ENCODE data around the gene KIF23. TPM values are rescaled to one million over a fixed set of nuclear protein-coding genes. Genes with fewer than 3 reads are reported as not detected.
A peak's percentile ranks its signal among the peaks of the same experiment; 100 is the strongest.

KIF23 gene
- total and polyA plus RNA-seq, 5 donors, result 0.27 to 1.2 (median 0.78) TPM

DNA sequence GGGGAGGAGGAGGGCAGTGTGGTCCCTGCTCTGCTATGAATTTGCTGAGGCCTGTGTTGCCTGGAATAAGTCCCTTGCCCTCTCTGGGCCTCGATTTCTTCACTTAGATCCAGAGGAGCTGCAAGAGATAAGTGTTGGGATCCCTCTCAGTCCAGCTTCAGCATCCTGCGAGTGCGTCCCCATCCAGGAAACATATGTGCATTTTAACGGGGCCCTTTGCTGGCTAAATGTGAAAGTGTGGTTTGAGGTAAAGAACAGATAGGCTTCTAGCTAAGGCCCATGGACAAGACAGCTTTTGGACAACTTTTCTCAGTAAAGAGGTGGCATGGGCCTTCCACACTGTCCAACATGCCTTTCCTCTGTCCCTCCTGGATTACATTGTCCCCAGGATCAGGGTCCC lies 64.9 kb downstream of the KIF23 start:
- H3K4me3 ChIP-seq (ENCODE audit: low read length), result no peak overlapping the region
- H3K4me1 ChIP-seq (ENCODE audit: control insufficient read depth, insufficient read depth, low read length), result no peaks in the 10 kb centered on the region
- WGBS, result 80% methylated on average over 4 of the region's 4 CpGs
- no peak for DNase-seq
- no peak overlapping the region for H3K27ac ChIP-seq (ENCODE audit: low read length)
- no peaks in the 10 kb centered on the region for H3K27me3 ChIP-seq (ENCODE audit: control insufficient read depth, insufficient read depth)
- intact Hi-C loops (cut with DNase I), result loop anchor here in 3 of 4 donors (5.0 to 10.0 kb wide), 3 partner anchors 886 to 1008 kb away; no protein-coding TSS in a partner anchor
- ATAC-seq, result no peak
- H3K9me3 ChIP-seq (ENCODE audit: control insufficient read depth, low read length), result no peaks in the 10 kb centered on the region

DNA sequence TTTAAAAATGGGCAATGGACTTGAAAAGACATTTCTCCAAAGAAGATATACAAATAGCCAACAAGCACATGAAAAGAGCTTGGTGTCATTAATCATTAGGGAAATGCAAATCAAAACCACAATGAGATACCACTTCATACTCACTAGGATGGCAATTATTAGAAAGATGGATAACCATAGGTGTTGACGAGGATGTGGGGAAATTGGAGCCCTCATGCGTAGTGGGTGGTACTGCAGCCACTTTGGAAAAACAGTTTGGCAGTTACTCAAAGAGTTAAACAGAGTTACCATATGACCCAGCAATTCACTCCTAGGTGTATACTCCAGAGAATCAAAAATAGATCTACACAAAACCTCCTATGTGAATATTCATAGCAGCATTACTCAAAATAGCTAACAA lies 65.8 kb downstream of the KIF23 start:
- Histone ChIP-seq H3K27me3 (ENCODE audit: control insufficient read depth, insufficient read depth) (no peaks in the 10 kb centered on the region), H3K4me1 (ENCODE audit: control insufficient read depth, insufficient read depth, low read length) (no peaks in the 10 kb centered on the region), H3K9me3 (ENCODE audit: control insufficient read depth, low read length) (no peaks in the 10 kb centered on the region), H3K27ac (ENCODE audit: low read length) (no peak overlapping the region), H3K4me3 (ENCODE audit: low read length) (no peak overlapping the region)
- intact Hi-C loops (cut with DNase I), result loop anchor here in 3 of 4 donors (5.0 to 10.0 kb wide), 3 partner anchors 885 to 1007 kb away; no protein-coding TSS in a partner anchor
- ATAC-seq (no peak), DNase-seq (no peak)
- WGBS, result 96% methylated on average over 2 of the region's 2 CpGs

DNA sequence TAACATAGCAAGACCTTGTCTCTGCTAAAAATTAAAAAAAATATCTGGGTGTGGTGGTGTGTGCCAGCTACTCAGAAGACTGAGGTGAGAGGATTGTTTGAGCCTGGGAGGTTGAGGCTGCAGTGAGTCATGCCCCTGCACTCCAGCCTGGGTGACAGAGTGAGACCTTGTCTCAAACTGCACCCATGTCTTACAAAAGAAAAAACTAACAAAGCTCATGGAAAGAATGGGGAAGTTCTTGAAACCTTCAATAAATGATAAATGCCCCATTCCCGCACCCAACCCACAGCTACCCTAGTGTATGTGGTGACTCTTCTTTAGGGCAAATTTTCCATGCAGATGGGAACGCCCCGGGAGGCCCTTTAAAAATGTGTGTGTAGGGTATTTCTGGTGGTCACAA lies 66.8 kb downstream of the KIF23 start:
- DNase-seq (no peak), ATAC-seq (no peak)
- Histone ChIP-seq H3K27ac (ENCODE audit: low read length) (no peak overlapping the region), H3K4me3 (ENCODE audit: low read length) (no peak overlapping the region), H3K9me3 (ENCODE audit: control insufficient read depth, low read length) (no peaks in the 10 kb centered on the region), H3K4me1 (ENCODE audit: control insufficient read depth, insufficient read depth, low read length) (no peaks in the 10 kb centered on the region), H3K27me3 (ENCODE audit: control insufficient read depth, insufficient read depth) (no peaks in the 10 kb centered on the region)
- intact Hi-C loops (cut with DNase I), result loop anchor here in 1 of 4 donors (5.0 kb wide), 1 partner anchor 1006 kb away; no protein-coding TSS in a partner anchor
- 80% methylated on average over 3 of the region's 3 CpGs for WGBS

DNA sequence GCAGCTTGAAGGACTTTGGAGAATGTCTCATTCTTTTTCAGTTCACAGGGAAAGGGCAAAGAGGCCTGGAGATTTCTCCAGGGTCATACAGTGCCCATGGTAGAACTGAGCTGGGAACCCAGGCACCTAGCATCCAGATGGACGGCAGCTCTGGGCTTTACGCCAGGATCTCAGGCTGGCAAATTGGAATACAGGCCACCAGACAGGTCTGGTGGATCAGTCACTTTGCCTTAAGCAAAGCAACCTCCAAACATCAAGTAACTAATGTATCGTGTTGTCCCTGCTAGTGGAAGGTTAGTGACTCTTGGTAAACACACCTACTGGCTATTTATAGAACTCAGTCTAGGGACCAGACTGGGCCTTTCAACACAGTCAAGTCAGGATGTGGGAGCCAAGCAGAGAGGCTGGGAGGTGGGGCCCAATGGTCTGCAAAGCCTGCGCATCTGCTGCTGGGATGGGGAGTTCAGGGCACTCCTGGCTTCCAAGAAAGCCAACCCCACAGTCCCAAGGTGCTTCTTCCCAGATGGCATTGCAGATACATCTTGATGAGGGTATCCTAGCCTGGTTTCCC lies 68.6 kb downstream of the KIF23 start:
- ATAC-seq, result no peak
- Histone ChIP-seq H3K9me3 (ENCODE audit: control insufficient read depth, low read length) (no peaks in the 10 kb centered on the region), H3K4me3 (ENCODE audit: low read length) (no peak overlapping the region), H3K4me1 (ENCODE audit: control insufficient read depth, insufficient read depth, low read length) (no peaks in the 10 kb centered on the region), H3K27ac (ENCODE audit: low read length) (no peak overlapping the region), H3K27me3 (ENCODE audit: control insufficient read depth, insufficient read depth) (no peaks in the 10 kb centered on the region)
- intact Hi-C loops (cut with DNase I), result loop anchor here in 1 of 4 donors (5.0 kb wide), 1 partner anchor 1005 kb away; no protein-coding TSS in a partner anchor
- DNase-seq, result no peak
- WGBS, result 87% methylated on average over 4 of the region's 4 CpGs

DNA sequence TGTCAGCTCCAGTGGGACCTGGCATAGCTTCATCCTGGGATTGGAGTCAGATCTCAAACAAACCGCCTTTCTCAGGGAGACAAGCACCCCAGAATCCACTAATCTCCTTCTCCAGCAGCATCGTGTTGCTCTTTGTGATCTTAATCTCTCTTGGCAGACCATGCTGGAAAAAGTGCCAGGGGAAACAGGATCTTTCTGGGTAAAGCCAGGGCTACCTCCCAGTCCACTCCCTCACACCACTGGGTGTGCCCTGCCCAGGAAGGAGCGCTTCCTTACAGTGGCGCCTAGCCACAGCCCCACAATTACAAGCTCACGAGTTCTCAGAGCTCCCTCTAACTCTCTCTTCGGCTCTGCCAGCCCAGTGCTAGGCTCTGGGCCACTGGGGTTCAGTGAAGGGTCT lies 70.7 kb downstream of the KIF23 start:
- no peak overlapping the region for H3K27ac ChIP-seq (ENCODE audit: low read length)
- intact Hi-C loops (cut with DNase I), result loop anchor here in 1 of 4 donors (5.0 kb wide), 1 partner anchor 1002 kb away; no protein-coding TSS in a partner anchor
- no peak overlapping the region for H3K4me3 ChIP-seq (ENCODE audit: low read length)
- DNase-seq (no peak), ATAC-seq (peak; percentile 39 to 49)
- H3K4me1 ChIP-seq (ENCODE audit: control insufficient read depth, insufficient read depth, low read length), result peaks cover 4% of the 10 kb centered on the region
- H3K9me3 ChIP-seq (ENCODE audit: control insufficient read depth, low read length), result no peaks in the 10 kb centered on the region
- 63% methylated on average over 6 of the region's 6 CpGs for WGBS
- H3K27me3 ChIP-seq (ENCODE audit: control insufficient read depth, insufficient read depth), result no peaks in the 10 kb centered on the region

DNA sequence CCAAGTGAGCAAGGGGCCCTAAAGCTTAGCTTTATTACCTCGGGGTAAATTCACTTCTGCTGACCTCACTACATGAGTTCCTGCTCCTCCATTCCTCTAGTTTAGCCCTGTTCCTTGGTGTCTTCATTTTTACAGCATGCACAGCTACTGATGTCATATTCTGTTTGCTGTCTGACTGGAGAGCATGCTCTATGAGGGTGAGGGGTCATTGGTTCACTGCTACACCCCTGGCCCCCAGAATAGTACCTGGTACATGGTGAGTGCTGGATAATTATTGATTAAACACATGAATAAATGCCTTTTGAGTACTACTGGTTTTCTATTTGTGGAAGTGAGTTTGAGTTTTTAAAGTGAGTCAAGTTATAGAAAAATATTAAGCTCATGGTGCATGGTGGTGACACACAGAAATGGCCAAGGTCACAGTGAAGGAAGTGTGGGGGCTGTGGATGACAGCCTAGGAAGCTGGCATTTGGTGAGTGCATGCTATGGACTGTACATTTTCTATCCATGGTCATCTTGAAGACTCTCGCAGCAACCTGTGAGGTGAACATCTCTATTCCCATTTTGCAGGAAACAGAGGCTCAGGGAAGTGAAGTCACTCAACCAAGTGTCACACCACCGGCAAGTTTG lies 72.4 kb downstream of the KIF23 start:
- no peak overlapping the region for H3K4me3 ChIP-seq (ENCODE audit: low read length)
- ATAC-seq, result no peak
- 93% methylated on average over 3 of the region's 3 CpGs for WGBS

DNA sequence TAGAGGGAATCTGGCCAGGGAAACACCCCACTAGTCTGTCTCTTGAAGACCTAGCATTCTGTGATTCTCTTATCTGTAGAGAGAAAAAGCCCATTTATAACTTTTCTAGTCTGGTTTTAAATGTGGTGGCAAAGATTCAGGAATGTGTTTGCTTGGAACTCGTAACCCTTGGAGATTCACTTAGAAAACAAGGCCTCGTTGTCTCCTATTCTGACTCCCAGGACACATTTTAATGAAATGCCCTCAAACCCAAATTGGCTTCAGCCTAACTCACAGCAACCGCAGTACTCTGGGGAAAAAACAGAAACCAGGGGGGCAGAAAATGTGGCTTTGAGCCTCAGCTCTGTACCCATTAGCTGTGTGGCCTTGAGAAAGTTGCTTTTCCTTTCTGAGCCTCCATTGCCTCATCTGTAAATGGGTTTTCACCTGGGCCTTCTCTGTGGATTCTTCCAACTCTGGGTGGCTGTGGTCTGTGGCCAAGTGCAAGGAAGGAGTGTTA lies 75.0 kb downstream of the KIF23 start:
- H3K4me3 ChIP-seq (ENCODE audit: low read length), result no peak overlapping the region
- H3K4me1 ChIP-seq (ENCODE audit: control insufficient read depth, insufficient read depth, low read length), result peaks cover 4% of the 10 kb centered on the region
- H3K27ac ChIP-seq (ENCODE audit: low read length), result peak overlapping the region; percentile 23
- ATAC-seq (peak; percentile 43 to 66), DNase-seq (no peak)
- WGBS, result 53% methylated on average over 3 of the region's 3 CpGs
- intact Hi-C loops (cut with DNase I), result no loop called here
- H3K9me3 ChIP-seq (ENCODE audit: control insufficient read depth, low read length), result no peaks in the 10 kb centered on the region
- H3K27me3 ChIP-seq (ENCODE audit: control insufficient read depth, insufficient read depth), result no peaks in the 10 kb centered on the region

More for the DNA sequence above, 72.4 kb downstream of the KIF23 start:
- intact Hi-C loops (cut with DNase I), result no loop called here
- Histone ChIP-seq H3K9me3 (ENCODE audit: control insufficient read depth, low read length) (no peaks in the 10 kb centered on the region), H3K27me3 (ENCODE audit: control insufficient read depth, insufficient read depth) (no peaks in the 10 kb centered on the region), H3K4me1 (ENCODE audit: control insufficient read depth, insufficient read depth, low read length) (peaks cover 4% of the 10 kb centered on the region), H3K27ac (ENCODE audit: low read length) (no peak overlapping the region)
- DNase-seq, result no peak

DNA sequence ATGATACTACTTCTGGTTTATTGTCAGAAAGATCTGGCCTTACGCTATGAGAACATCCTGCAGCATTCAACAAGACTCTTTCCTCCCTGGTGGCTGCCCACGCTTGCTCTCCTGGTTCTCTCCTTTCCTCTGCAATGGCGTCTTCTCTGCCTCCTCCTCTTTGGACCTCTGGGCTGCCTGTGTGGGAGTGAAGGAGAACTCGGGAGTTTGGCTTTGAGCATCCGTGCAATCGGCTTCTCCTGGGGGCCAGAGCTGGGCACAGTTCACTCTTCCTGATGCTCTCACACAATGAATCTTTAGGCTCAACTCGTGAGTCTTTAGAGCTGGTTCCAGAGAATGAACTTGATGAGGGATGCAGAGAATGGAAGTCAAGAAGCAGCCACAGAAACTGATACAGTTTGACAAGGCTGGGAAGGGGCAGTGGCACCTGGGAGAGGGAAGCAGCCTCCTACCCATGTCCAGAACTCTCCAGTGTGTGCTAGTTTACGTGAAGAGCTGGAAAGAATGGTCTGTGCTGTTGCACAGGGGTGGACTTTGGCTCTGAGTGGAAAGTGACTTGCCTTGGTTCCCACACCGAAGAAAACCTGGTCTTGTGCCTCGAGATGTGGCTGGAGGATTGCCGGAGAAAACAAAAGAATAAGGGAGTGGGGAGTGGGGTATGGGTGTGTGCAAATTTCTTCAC lies 76.3 kb downstream of the KIF23 start:
- Histone ChIP-seq H3K4me1 (ENCODE audit: control insufficient read depth, insufficient read depth, low read length) (peaks cover 4% of the 10 kb centered on the region), H3K9me3 (ENCODE audit: control insufficient read depth, low read length) (no peaks in the 10 kb centered on the region), H3K4me3 (ENCODE audit: low read length) (no peak overlapping the region), H3K27me3 (ENCODE audit: control insufficient read depth, insufficient read depth) (no peaks in the 10 kb centered on the region), H3K27ac (ENCODE audit: low read length) (peak overlapping the region; percentile 9)
- intact Hi-C loops (cut with DNase I), result no loop called here
- DNase-seq (no peak), ATAC-seq (peak in 1 of 2 donors; percentile 59)
- 55% methylated on average over 11 of the region's 11 CpGs for WGBS

DNA sequence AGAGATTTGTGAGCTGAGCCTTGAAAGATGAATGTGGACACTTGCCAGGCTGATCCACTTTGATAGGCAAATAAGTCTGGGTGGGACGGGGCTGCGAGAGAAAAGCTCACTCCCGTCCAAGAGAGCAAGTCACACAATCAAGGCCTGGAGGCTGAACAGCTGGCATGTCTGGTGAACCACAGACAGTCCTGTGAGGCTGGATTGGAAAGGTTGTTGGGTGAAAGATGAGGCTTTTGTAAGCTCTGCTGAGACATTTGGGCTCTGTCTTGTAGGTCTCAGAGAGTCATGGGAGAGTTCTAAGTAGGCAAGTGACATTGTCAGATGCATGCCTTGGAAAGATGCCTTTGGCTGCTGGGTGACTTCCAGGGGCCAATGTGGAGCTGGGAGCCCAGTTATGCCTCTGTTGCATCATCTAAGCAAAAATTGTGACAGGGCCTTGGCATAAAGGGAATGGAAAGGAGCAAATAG lies 76.9 kb downstream of the KIF23 start:
- Histone ChIP-seq H3K27me3 (ENCODE audit: control insufficient read depth, insufficient read depth) (no peaks in the 10 kb centered on the region), H3K4me1 (ENCODE audit: control insufficient read depth, insufficient read depth, low read length) (peaks cover 4% of the 10 kb centered on the region), H3K4me3 (ENCODE audit: low read length) (no peak overlapping the region), H3K27ac (ENCODE audit: low read length) (peak overlapping the region; percentile 9), H3K9me3 (ENCODE audit: control insufficient read depth, low read length) (no peaks in the 10 kb centered on the region)
- DNase-seq (peak; percentile 80 to 89 (median 84)), ATAC-seq (peak; percentile 84 to 85)
- intact Hi-C loops (cut with DNase I), result no loop called here
- 46% methylated on average over 3 of the region's 3 CpGs for WGBS

DNA sequence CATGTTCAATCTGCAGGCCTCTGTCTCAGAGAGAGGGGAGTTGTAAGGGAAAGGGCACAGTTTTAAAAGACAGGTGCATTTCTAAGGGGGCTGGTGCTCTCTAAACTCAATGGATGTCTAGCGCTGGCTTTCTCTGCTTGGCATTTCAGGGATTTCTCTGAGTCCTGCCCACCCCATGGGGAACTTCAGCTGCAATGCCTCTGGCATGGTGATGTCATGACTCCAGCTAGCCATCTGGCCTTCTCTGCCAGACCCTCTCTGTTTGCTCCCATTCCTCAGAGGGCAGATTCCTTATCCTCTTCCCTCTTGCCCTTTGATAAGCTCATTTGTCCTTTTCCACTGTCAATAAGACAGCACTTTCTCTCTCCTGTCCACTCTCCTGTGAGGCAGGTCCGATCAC lies 79.3 kb downstream of the KIF23 start:
- DNase-seq (no peak), ATAC-seq (no peak)
- Histone ChIP-seq H3K4me3 (ENCODE audit: low read length) (no peak overlapping the region), H3K27me3 (ENCODE audit: control insufficient read depth, insufficient read depth) (no peaks in the 10 kb centered on the region), H3K27ac (ENCODE audit: low read length) (no peak overlapping the region), H3K4me1 (ENCODE audit: control insufficient read depth, insufficient read depth, low read length) (peaks cover 6% of the 10 kb centered on the region), H3K9me3 (ENCODE audit: control insufficient read depth, low read length) (no peaks in the 10 kb centered on the region)
- 97% methylated on average over 2 of the region's 2 CpGs for WGBS
- intact Hi-C loops (cut with DNase I), result no loop called here

DNA sequence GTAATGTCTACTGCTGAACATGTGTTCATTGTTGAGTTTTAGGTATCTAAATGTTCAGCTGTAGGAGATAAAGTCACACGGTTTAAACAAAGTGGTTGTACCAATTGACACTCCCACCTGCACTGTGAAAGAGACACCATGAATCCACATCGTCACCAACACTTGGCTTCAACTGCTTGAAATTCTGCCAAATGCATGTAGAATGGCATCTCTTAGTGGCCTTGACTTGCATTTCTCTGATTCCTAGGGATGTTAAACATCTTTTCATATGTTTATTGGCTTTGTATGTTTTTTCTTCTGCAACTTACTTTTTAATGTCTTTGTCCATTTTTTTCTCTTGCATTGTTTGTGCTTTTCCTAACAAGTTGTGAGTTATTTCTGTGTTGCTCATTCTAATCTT lies 81.9 kb downstream of the KIF23 start:
- no peak overlapping the region for H3K27ac ChIP-seq (ENCODE audit: low read length)
- no peak for ATAC-seq
- peaks cover 14% of the 10 kb centered on the region for H3K4me1 ChIP-seq (ENCODE audit: control insufficient read depth, insufficient read depth, low read length)
- intact Hi-C loops (cut with DNase I), result no loop called here
- no peak overlapping the region for H3K4me3 ChIP-seq (ENCODE audit: low read length)
- DNase-seq, result no peak
- 30% methylated on average over 2 of the region's 2 CpGs for WGBS
- H3K27me3 ChIP-seq (ENCODE audit: control insufficient read depth, insufficient read depth), result no peaks in the 10 kb centered on the region
- no peaks in the 10 kb centered on the region for H3K9me3 ChIP-seq (ENCODE audit: control insufficient read depth, low read length)

Data from right cardiac atrium (tissue), 5 donors.